Ramos (cell line): ENCODE data around the gene HABP2.

Experiments used
- in situ Hi-C: fragments of 300-500 bp; cut with MboI; formaldehyde crosslinking; loops from one replicate; pipeline ENCODE4 v1.14.3; 2022; ENCODE audit warnings: low sequenced_read_pairs; ENCODE audit not compliant: unreplicated experiment

The HABP2 gene

DNA sequence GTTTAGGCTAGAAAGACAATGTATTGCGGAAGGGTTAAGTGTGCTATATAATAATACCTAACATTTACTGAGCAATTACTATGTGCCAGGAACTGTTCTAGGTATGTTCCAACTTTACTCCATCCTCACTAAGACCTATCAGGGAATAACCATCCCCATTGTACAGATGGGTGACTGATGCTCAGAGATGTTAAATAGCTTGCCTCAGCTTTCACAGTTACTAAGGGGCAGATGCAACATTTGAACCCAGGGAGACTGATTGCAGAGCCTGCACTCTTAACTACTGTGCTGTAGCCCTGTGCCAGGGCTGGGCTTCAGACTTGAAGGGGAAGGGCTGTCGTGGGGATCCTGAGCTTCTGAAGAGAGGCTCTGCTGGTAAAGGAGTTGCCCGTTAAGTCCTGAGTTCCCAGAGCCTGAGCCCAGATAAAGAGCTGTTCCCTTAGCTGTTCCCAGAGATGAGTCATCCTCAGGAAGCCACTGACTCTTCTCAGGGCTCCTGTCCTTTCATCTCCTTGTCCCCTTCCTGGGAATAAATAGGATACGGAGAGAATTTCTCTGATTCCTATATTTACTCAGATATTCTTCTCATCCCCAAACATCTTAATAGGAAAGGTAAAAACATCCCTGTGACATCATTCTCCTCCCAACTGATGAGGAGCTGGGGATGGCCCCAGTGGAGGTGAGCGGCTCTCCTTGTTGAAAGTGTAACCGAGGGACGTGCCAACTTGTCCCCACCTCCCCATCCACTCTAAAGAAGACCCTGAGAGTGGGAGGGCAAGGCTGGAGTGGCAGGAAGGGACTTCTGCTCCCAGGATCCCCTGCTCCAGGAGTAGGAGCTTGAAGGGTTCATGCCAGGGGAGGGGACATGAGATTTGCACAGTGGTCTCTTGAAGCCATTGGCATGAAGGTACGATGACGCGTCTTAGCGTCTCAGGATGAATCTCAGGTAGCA is 28.0 kb upstream of the HABP2 start:
- in situ Hi-C loops: no loop called here

DNA sequence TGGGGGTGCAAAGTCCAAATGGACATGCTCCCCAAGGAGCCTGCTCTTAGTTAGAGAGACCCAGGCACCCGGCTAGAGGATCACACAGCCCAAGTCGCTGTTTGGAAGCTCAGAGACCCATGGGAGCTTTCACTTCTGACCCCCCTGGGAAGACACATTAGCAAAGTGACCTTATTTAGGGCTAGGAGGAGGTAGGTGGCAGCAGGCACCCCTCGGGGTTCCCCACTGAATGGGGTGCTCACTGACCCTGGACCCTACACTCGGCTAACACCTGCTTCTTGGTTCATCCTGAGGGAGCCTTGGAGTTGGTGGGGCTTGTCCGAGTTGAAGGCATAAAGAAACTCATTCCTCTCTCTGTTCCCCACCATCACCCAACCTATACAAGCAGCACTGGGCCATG is 27.1 kb upstream of the HABP2 start:
- in situ Hi-C loops: no loop called here

GRCh38 chr10:113527211-113527906 is 25.5 kb upstream of the HABP2 start:
- in situ Hi-C loops: no loop called here

DNA sequence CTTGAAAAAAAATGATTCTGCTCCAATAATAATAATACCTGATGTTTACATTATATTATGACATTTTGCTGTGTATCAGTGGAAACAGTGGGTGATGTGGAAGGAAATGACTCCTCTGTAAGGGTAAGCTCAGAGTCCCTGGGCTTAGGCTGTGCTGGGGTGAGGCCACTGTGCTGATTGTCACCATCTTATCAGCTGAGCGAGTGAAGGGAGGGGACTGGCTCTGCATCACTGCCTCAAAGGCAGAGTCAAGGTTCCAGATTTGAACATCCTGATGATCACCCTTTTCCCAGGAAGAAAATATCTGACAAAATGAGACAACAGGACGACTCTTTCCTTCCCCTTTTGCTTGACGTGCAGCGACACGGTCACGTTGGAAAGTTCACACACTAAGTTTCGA is 24.0 kb upstream of the HABP2 start:
- in situ Hi-C loops: no loop called here

GRCh38 chr10:113529575-113529974 is 23.3 kb upstream of the HABP2 start:
- in situ Hi-C loops: no loop called here

GRCh38 chr10:113530476-113530875 is 22.4 kb upstream of the HABP2 start:
- in situ Hi-C loops: no loop called here

DNA sequence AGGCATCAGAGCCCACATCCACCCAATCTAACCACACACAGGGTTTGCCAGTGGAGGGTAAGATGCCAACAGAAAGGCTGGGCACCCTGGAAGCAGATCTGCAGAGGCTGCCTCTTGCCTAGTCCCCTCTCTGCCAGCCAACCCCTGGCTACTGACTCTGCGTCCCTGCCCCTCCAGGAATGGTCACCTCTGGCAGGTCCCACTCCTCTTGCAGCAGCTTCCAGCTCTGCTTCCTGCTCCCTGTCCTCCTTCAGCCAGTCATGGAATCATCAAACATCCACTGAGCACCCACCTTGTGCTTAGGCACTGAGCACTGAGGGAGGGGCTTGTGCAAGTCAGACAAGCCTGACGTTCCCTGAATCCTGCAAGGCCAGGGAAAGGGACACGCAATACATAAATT is 20.1 kb upstream of the HABP2 start:
- in situ Hi-C loops: no loop called here

- in situ Hi-C loops: no loop called here
Observed at GRCh38 chr10:113533801-113534200, 19.1 kb upstream of the HABP2 start.

DNA sequence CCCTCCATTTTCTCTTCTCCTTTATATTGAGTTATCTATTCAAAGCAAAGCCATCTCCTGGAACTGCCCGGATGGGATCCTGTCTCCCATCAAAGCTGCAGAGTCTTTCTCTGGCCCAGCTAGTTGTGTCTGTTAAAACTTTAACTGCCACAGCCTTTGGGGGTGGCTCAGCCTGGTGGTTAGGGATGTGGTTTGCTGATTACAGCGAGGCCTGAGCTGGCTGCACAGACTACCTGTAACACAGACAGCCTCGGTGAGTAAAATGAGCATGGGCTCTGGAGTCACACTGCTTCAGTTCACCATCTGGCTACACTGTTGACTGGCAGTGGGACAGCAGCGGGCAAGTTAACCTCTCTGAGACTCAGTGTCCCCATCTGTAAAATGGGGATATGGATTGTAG is 18.4 kb upstream of the HABP2 start:
- in situ Hi-C loops: no loop called here

DNA sequence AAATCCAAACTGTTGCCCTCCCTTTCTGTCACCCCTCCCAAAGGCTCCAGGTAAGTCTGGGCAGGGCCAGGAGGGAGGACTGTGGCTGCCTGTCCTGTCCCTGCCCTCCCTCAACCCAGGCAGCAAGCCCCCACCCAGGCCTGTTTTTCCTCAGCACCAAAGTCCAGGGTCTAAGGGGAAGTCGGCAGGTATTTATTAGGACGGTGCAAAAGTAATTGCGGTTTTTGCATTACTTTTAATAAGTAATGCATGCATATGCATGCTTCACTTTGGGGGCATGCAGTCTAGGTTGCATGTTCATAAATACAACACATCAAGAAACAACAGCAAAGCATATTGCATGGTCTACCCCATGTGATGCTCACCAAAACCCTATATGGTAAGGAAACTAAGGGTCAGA is 15.2 kb upstream of the HABP2 start:
- in situ Hi-C loops: no loop called here

DNA sequence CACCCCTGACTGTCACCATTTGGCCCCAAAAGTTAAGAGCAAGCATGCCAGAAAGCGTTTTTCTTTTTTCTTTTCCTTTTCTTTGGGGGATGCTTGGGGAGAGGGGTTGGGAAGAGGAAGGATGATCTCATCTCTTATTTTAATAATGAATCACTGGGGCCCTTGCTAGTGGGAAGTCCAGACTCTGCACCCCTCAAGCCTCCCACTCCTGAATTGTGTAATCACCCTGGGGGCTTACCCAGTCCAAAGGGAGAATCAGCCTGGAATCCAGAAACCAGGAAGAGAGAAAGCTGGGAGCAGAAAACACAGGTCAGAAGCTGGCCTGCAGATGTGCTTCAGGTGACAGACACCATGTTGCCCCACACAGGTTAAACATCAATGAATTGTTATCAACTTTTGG is 14.7 kb upstream of the HABP2 start:
- in situ Hi-C loops: no loop called here

DNA sequence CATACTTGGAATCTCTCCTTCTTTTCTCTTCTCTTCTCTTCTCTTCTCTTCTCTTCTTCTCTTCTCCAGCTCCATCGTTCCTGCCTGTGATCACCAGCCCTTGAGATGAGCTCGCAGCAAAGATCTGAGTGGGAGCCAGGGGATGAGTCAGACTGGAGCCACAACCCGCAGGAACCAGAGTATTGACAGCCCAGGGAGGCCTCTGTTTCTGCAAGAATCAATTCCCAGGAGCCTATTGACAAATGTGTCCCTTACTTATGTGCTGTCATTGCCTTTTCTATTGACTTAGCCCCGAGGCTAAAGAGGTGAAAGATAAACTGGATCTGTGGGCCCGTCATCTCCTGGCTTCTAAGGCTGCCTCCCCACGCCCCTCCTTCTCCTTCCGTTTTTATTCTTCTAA is 13.1 kb upstream of the HABP2 start:
- in situ Hi-C loops: no loop called here

DNA sequence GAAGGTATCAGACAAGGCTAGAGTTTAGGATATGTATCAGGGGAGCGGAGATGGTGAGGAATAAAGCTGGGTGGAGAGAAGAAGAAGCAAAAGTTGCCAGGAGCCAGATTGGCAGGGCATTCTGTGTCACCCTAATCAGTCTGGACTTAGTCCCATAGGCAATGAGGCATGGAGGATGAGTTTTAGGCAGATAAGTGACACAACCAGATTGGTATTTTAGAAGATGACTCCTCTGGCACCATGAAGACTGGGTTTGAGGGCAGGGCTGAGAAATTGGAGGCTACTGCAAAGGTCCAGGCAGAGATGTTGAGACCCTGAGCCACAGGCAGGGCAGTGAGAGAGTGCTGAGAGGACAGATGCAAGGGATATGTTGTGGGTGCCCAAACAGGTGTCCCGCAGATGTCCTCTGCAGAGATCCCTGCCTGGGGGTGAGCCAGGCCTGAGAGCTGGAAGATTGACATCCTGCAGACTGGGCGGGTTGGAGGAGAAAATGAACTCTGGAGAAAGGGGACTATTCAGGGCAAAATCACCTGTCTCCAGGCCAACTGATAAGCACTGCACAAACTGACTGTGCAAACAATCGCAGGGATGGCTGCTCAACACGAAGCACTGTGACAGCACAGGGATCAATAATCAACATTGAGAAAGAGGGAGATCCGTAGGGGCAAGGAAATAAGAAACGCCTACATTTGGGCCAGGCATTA is 11.9 kb upstream of the HABP2 start:
- in situ Hi-C loops: no loop called here

DNA sequence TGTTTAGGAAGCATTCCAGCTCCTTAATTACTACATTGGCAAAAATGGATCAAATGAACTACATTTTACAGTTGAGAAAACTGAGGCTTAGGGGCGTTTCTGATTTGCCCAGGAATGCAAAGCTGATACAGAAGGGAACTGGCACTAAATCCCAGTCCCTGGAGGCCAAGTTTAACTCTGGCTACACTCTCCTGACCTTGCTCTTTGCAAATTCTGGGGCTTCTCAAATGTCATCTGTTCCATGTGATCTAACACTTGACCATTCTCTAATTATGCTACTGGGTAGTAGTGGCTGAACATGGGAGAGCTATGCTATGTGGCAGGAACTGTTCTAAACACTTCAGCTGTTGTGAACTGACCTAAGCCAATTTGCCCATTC is 11.3 kb upstream of the HABP2 start:
- in situ Hi-C loops: no loop called here

DNA sequence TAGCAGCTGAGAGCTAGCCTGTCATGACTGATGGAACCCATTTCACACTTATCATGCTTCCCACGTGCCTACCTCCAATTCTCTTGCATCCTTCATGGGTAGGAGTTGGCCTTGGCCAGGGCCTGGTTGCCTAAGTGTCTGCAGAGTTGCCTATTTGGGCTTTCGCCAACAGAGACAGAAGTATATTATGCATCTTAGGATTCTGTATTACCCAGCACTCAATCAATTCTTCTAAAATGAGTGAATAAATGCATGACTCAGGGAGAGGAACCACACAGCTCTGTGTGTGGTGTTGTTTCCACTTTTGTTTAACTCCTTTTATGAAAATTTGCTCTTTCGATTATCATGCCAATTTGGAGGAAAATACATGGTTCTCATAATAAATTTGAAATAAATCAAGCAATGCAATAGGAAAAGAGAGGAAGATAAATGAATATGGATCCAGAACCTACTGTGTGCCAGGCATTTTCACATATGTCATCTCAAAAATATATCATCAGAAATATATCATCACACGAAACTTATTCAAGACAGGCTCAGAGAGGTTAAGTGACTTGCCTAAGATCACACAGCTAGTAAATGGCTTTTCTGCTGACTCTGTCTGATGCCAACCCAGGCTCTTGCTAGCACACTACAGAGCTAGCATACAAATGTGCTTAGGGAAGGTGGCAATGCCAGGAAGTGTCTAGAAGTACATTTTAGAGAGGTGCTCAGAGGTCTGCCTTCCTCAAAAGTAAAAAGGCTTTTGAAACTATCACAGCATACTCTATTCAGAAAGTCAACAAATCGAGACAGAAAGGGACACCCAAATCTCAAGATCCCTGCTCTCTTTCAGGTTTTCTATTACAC is 9.5 kb upstream of the HABP2 start:
- in situ Hi-C loops: no loop called here

- in situ Hi-C loops: no loop called here
Observed at GRCh38 chr10:113544392-113544791, 8.5 kb upstream of the HABP2 start.

DNA sequence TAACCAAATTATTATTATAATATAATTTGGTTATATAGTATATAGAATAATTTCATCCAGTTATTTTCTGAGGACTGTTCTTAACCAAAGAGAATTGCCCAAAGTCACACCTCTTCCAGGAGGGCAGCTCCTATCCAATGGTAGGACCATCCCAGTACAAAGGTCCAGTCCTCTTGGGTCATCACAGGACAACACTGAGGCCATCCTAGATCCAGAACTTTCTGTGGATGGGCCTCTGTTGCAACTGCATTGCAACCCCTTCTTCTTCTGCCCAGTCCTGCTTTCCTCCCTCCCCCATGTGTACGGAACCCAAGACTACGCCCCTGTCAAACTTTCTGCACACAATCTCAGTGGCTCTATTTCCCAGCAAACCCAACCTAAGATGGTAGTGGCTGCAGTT is 5.4 kb upstream of the HABP2 start:
- in situ Hi-C loops: no loop called here

DNA sequence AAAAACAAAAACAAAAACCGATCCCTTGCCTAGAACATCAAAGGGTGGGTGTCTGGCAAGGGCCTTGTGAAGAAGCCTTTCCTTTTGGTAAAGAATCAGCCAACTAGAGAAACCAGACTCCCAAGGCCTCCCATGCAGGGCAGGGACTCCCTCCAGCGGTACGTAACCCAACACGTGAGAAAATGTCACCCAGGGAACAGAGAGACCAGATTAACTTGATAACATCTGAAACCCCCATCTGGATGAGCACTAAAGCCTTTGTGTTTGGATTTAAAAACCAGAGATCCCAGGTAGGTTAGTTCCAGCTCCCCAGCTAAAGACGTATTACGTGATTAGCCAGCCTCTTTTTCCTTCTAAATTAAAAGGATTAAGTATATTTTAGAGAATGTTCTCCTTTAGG is 3.0 kb upstream of the HABP2 start:
- in situ Hi-C loops: no loop called here

- in situ Hi-C loops: no loop called here
Observed at GRCh38 chr10:113550365-113550764, 2.5 kb upstream of the HABP2 start.

- in situ Hi-C loops: no loop called here
Observed at GRCh38 chr10:113552014-113552413, 839 bp upstream of the HABP2 start.
